Hair follicle dermal papilla cell (primary cell): Measurements from ENCODE around the gene CEACAM3. TPM values are rescaled to one million over a fixed set of nuclear protein-coding genes. Genes with fewer than 3 reads are reported as not detected.

Source experiments
- total RNA-seq: library from RNA; depleted of rRNA; stranded (reverse); fragments of >200 nt; gene quantifications from 2 replicates; pipeline ENCODE4 v1.2.3, GENCODE V29; 2012

The CEACAM3 gene
- not detected in 2 replicates for total RNA-seq

GRCh38 chr19:41796362-41796761, at the start of gene CEACAM3:
Gene CEACAM3, plus strand, starts transcription at chr19:41796587. Its CDS starts 91 bp downstream, at chr19:41796678.

GRCh38 chr19:41755328-41755913, 41.0 kb upstream of the CEACAM3 start, which contains the start of gene CEACAM6:
Gene CEACAM6, plus strand, starts transcription at chr19:41755530. Its CDS starts 109 bp downstream, at chr19:41755639.

GRCh38 chr19:41844601-41845000, 48.2 kb downstream of the CEACAM3 start, which contains the start of gene LYPD4:
Gene LYPD4, minus strand, starts transcription at chr19:41844683. Its CDS starts 5,398 bp downstream, at chr19:41839285.

GRCh38 chr19:41845001-41845050, 48.4 kb downstream of the CEACAM3 start, which contains the start of gene DMRTC2:
Gene DMRTC2, plus strand, starts transcription at chr19:41845042. Its CDS starts 2,387 bp downstream, at chr19:41847429.

GRCh38 chr19:41859618-41860418, 63.4 kb downstream of the CEACAM3 start, which contains the start of gene RPS19:
Gene RPS19, plus strand, starts transcription at chr19:41860255. Its CDS starts 520 bp downstream, at chr19:41860775.

Other genes with a start within 250 kb of the CEACAM3 start
- not detected in 2 replicates for gene CEACAM21, start 220.4 kb upstream of the CEACAM3 start, total RNA-seq
- not detected in 2 replicates for gene CEACAM4, start 169.5 kb upstream of the CEACAM3 start, total RNA-seq
- not detected in 2 replicates for gene CEACAM7, start 108.3 kb upstream of the CEACAM3 start, total RNA-seq
- not detected in 2 replicates for gene CEACAM5, start 88.0 kb upstream of the CEACAM3 start, total RNA-seq
- gene CEACAM6, start 41.1 kb upstream of the CEACAM3 start, total RNA-seq, result not detected in 2 replicates
- not detected in 2 replicates for gene LYPD4, start 48.1 kb downstream of the CEACAM3 start, total RNA-seq
- not detected in 2 replicates for gene DMRTC2, start 48.5 kb downstream of the CEACAM3 start, total RNA-seq
- gene RPS19, start 63.7 kb downstream of the CEACAM3 start, total RNA-seq, result 446 and 467 TPM in 2 replicates
- 0.12 TPM in 1 of 2 replicates, not detected in the other for gene CD79A, start 80.7 kb downstream of the CEACAM3 start, total RNA-seq
- gene ARHGEF1, start 86.6 kb downstream of the CEACAM3 start, total RNA-seq, result 48.1 and 49.5 TPM in 2 replicates
- gene ERFL, start 131.9 kb downstream of the CEACAM3 start, total RNA-seq, result not detected in 2 replicates
- 109 and 121 TPM in 2 replicates for gene RABAC1, start 162.7 kb downstream of the CEACAM3 start, total RNA-seq
- gene ATP1A3, start 197.6 kb downstream of the CEACAM3 start, total RNA-seq, result not detected in 2 replicates